Muscle of arm (tissue), 14 donors: Measurements from ENCODE around the gene LDHD. TPM values are rescaled to one million over a fixed set of nuclear protein-coding genes. Genes with fewer than 3 reads are reported as not detected.
"Not testable (repeated sequence)": the region's sequence is repeated elsewhere in the genome, so short reads cannot be mapped to it uniquely, and the experiment has no call there.

Source experiments
- DNase-seq: peaks from one replicate; pipeline ENCODE4 v3.0.0-alpha.2; 2013
- long read RNA-seq, 11 donors: transcript quantifications; one replicate each; lab custom pipeline, GENCODE V29; 2026
- polyA plus RNA-seq, 12 donors: library from polyadenylated mRNA; unstranded; fragments of 120-200 nt; gene quantifications; one replicate each; pipeline ENCODE4 v1.2.1, GENCODE V29; 2013; ENCODE audit not compliant: insufficient read length in 12 of 12

Gene LDHD
- 1 to 10 TPM in 9 of 12 donors, under 1 TPM in 1, not detected in 2; 0.63 to 3.3 (median 2.2) TPM for polyA plus RNA-seq
- long read RNA-seq, donor 1, result 0 reads
- long read RNA-seq, donor 2, result 0 reads
- long read RNA-seq, donor 3, result 0 reads
- long read RNA-seq, donor 4, result 0 reads
- long read RNA-seq, donor 5, result 0 reads
- long read RNA-seq, donor 6, result 0 reads
- long read RNA-seq, donor 7, result 0 reads
- long read RNA-seq, donor 8, result 0 reads
- long read RNA-seq, donor 9, result 0 reads
- long read RNA-seq, donor 10, partial matches to known transcripts, result 0 of 1 reads
- long read RNA-seq, donor 10, other reads (novel, unspliced or antisense), result 0 of 1 reads
- long read RNA-seq, donor 11, result 0 reads

DNA sequence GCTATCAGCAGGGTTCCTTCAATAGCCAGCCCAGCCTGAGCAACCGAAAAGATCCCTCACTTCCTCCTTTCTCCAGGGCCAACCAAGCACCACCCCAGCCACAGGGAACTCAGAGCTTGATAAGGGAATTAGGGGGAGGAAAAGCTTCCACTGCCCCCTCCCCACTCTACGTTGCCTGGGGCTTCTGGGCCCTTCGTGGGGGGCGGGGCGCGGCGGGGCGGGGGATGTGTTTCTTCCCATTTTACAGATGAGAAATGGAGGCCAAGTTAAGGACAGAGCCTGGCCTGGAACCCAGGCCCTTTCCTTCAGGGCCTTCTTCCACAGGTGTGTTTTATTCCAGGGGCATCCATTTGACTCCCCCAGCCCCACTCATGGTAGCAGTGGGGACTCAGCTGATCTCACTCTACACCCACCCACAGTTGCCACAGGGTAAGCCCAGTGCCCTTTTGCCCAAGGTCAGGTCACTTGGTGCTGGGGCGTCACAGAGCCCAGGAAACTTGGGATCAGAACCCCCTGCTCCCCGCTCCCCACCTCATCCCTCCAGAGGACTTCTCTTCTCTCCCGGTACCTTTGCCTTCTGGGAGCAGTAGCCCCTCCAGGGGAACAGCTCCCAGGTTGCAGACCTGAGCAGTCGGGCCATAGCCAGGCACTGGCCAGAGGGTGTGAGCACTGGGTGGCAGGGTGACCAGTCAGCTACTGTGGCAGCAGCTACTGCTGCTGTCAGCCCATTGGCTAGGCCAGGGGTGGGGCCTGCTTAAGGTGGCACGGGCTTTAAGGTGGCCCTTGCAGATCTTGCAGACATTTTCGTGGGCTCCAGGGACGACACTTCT lies at the start of gene LDHD:
Gene LDHD (minus strand): TSS at position 700 of the 830 bp plus-strand sequence. CDS start 60 bp downstream, at position 640.
- no peak for DNase-seq

- no peak for DNase-seq
These were observed 43.8 kb upstream of the LDHD start for GRCh38 chr16:75160386-75160785.

- no peak for DNase-seq
These were observed 36.1 kb upstream of the LDHD start for GRCh38 chr16:75152635-75153034.

DNA sequence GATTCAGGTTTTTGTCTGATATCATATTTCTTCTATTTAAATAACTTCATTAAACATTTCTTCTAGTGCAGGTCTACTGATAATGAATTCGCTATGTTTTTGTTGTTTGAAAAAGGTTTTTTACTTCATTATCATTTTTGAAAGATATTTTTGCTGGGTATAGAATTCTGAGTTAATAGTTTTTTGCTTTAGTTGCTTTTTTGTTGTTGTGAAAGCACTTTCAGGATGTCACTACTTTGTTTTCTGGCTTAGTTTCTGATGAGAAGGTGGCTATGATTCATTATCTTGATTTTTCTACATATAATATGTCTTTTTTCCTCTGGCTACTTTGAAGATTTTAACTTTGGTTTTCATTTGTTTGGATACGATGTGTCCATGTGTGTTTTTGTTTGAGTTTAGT lies 35.2 kb upstream of the LDHD start:
- DNase-seq, result no peak

DNA sequence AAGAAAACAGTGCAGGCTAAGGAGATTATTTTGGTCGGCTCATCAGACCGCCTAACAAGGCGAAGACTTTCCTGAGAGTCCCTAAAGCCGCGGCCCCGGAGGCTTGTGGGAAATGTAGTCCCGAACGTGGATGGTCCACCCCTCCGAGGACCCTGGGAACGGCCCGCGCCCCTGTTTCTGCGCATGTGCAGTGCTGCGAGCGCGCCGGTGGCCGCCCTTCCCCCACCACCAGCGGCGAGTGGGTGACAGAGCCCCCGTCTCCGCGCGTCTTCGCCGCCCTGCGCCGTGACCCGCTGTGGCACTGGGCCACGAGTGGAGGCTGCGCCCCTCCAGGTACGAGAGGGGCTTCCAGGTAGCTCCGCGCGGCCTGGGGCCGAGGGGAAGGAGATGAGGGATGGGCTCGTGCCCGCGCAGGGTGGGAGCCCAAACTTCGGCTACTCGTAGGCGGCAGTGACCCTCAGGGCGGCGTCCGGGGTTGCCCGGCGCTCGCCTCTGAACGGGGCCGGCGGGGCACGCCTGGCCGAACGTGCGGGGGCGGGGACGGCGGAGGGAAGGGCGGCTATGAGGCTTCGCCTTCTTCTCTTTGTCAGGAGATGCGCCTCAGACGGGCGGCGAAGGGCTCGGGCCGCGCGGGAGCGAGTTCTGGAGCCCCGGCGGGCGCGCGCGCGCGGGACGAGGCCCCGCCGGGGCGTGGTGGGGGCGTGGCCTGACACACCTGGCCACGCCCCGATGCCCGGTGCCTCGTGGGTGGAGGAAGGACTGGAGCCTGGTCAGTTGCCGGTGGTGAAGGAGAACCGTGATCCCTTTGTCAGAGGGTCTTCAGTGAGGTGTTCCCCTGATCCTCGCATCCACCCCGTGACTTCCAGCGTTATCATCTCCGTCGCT lies 32.0 kb upstream of the LDHD start, which contains the start of gene ZFP1:
Gene ZFP1 (plus strand): TSS at position 214 of the 885 bp plus-strand sequence. CDS start 4,428 bp downstream, outside the sequence.
- DNase-seq, result peak; percentile 95

- no peak for DNase-seq
These were observed 31.4 kb upstream of the LDHD start for GRCh38 chr16:75147968-75148310.

DNA sequence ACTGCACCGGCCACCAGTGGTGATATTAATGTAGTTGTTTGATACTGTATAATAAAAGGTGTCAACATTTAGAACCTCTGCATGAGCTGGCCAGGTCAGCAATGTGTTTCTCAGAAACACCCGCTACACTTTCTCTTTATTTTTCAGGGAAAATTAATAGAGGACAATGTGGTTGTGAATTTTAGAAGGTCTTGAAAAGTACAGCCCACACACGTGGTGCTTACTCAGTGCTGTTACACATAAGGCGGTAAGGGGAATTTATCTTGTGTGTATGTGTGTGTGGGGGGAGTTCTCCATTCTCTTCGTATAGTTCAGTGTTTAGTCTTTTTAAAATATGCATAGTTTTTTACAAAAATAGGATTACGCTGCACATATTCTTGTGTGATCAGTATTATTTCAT lies 27.4 kb upstream of the LDHD start:
- DNase-seq, result no peak

- DNase-seq, result no peak
These were observed 22.9 kb upstream of the LDHD start for GRCh38 chr16:75139498-75139897.

DNA sequence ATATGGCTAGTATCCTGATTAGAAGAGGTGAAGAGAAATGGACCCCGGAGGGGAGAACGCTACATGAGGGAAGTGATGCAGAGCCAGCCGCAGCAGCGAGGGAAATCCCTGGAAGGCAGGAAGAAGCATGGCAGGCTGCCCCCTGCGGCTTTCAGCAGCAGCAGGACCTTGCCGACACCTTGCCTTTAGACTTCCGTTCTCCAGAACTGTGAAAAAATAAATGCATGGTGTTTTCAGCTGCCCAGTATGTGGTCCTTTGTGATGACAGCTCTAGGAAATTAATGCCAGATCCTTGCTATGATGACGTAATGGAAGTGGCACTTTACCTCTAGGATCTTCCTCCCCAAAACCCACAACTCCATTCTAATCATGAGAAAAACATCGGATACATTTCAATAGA lies 22.1 kb upstream of the LDHD start:
- DNase-seq, result no peak

GRCh38 chr16:75138233-75138632 lies 21.7 kb upstream of the LDHD start:
- DNase-seq, result no peak

DNA sequence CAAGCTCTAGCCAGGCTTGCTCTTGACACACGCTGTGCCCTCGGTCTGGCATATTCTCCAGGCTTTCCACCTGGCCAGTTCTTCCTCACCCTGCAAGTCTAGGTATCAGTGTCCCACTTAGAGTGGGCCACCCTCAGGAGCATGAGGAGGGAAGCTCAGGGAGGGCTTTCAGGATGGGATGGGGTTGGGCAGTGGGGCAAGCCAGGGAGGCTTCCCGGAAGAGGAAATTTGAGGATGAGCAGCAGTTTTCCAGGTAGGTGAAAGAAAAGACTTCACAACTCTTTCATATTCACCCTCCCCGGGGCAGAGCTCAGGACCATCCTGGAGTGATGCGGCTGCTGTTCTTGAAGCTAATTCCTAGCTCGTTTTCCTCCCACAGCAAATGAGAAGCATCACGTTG lies 14.5 kb upstream of the LDHD start:
- DNase-seq, result no peak

DNA sequence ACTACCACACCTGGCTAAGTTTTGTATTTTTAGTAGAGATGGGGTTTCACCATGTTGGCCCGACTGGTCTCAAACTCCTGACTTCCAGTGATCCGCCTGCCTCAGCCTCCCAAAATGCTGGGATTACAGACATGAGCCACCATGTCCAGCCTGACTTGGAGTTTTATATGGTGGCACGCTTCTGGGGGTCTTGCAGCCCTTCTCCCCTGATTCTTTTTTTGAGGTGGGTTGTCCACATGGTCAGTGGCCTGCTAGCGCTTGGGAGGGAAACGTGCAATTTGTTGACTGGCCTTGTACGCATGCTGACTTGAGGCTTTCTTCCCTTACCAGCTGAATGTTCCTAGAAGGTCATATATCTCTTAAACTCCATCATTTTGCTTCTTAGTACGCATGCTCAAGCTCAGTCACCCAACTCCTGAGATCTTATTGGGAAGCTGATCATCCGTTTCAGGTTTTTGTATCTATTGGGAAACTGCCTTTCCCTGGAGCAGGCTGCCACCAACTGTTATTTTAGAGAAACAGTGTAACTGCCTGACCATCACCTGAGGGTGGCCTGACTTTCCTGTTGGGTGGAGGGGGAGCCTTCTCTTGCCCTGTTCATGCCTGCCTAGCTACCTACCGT lies 13.7 kb upstream of the LDHD start:
- no peak for DNase-seq

DNA sequence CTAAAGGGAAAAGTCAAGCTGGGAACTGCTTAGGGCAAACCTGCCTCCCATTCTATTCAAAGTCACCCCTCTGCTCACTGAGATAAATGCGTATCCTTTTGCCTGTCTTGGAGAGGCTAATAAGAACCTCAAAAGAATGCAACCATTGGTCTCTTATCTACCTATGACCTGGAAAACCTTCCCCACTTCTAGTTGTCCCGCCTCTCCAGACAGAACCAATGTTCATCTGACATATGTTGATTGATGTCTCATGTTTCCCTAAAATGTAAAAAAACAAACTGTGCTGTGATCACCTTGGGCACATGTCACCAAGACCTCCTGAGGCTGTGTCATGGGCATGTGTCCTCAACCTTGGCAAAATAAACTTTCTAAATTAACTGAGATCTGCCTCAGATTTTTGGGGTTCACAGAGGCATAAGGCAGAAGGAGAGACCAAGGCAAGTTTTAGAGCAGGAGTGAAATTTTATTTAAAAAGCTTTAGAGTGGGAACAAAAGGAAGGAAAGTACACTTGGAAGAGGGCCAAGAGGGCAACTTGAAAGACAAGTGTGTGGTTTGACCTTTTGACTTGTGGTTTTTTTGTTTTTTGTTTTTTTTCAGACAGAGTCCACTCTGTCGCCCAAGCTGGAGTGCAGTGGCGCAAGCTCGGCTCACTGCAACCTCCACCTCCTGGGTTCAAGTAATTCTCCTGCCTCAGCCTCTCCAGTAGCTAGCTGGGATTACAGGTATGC lies 13.0 kb upstream of the LDHD start:
- not testable (repeated sequence) for DNase-seq

- DNase-seq, result no peak
These were observed 11.3 kb upstream of the LDHD start for GRCh38 chr16:75127713-75128415.

GRCh38 chr16:75122609-75123008 lies 6.0 kb upstream of the LDHD start:
- DNase-seq, result no peak

DNA sequence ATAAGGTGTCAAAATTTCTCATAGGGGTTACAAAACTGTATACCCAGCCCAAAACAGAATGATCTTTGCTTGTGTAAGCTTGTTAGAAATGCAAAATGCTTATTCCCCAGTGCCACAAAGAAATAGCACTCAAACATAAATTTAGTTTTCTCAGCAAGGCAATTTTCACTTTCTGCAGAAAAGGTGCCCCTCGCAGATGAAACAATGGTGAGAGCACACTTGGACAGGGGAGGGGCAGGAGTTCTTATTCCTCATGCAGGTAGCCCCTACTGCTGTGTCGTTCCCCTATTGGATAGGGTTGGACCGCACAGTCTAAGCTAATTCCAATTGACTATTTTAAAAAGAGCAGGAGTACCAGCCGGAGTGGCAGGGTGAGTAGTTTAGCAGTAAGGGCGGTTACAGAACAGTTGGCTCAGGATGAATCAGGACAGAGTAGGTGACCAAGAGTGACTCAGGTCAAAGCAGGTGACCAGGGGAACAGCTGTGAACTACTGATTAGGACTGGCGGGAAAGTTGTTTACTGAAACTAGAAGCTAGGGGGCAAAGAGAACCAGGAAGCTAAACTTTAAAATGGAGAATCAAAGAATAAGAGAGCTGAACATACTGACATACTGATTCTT lies 5.5 kb upstream of the LDHD start:
- no peak for DNase-seq

GRCh38 chr16:75120253-75120652 lies 3.7 kb upstream of the LDHD start:
- no peak for DNase-seq

DNA sequence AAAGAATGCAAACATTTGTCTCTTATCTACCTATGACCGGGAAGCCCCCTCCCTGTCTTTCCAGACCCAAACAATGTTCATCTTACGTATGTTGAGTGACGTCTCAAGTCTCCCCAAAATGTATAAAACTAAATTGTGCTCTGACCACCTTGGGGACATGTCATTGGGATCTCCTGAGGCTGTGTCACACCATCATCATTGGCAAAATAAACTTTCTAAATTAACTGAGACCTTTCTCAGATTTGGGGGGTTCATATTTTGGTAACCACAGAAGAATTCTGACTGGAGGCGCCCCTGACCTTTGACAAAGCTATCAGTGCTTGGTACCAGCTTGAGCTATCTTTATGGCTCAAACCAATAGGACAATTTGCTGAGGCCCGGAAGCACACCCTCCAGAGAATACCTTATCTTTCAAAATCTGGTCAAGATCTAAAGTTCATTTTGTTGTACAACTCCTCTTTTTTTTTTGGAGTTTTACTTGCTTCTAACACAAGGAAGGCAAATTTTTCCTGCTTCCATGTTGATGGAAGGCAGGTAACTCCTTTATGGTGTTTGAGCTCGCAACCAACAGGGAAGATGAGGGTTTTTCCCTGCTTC lies 2.5 kb upstream of the LDHD start:
- DNase-seq, result no peak

GRCh38 chr16:75116911-75117245 lies 298 bp upstream of the LDHD start:
- DNase-seq, result no peak
